ENCODE data around the gene CLEC4F. TPM values are rescaled to one million over a fixed set of nuclear protein-coding genes. Genes with fewer than 3 reads are reported as not detected.

The CLEC4F gene
- total RNA-seq, 1 experiment from 2014 or later: not detected

DNA sequence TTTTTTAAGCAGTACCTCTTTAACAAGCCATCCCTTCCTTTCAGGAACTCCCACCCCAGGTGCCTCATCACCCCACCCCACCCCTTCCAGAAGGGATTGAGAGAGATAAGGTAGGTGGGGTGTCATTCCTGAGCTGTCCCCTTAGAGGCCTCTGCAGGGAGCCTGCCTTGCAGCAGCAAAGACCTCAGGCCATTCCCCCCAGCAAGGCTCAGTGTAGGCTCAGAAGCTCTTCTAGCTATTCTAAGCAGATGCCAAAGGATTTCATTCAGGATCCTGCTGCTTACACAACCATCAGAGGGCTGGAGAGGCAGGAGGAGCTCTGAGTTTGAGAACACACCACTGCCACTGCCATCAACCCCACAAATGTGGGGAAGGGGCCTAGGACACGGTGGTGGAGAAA is 24.1 kb downstream of the CLEC4F start:
- no peak for DNase-seq (ENCODE audit: low read depth)
- in situ Hi-C loops (cut with HindIII; ENCODE audit: low pct_unique_long_range_greater_than_20kb, low sequenced_read_pairs): no loop called here

DNA sequence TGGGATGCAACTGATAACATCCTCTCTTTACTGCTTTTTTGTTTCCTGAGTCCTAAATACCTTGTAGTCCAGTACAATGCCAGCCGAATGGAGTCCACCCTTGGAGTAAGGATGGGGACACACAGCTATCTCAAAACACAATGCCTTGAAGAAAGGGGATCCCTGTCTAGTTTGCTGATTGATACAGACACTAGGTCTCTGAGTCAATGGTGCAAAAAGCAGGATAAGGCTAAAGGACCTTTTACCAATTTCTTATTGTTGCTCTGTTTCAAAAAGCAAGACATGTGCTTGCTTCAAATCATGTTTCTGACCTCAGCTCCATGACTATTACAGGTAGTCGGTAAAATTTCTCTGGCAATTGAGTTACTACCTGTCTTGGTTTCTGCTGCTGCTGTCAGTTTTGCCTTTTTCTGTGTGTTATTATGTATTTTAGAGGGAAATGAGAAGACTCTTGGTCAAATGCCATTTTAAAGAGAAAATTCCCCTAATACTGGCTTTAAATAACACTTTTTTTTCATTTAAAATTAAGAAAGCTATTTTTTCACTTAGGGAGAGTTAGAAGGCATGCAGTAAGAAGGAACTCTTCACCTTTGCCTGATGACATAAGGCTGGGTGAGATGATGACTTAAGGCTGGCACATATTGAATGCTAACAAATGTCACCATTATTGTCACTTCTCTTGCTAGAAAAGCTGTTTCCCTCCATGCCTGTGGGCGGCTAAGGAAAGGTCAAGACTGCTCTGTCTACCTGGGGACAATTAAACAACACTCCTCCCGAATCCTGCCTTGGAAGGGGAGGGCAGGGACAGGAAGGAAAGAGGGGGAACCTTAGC is 25.0 kb downstream of the CLEC4F start:
- in situ Hi-C loops (cut with HindIII; ENCODE audit: low pct_unique_long_range_greater_than_20kb, low sequenced_read_pairs): no loop called here
- no peak for DNase-seq (ENCODE audit: low read depth)

DNA sequence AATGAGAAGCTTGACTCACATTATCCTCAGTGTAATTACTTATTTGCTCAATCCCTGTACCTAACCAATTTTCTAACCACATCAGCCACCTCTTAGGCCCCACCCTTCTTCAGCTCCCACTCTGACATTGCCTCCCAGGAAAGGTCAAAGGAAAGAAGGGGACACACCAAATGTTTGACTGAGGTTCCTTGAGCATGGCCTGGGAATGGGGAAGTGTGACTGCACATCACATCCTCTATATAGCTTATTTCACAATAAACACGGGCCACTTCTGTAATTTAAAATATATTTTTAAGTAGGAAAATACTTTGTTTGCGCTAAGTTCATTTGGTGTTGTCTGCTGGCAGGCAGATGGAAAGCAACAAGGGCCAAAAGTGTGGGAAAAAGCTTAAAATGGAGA is 26.9 kb downstream of the CLEC4F start:
- in situ Hi-C loops (cut with HindIII; ENCODE audit: low pct_unique_long_range_greater_than_20kb, low sequenced_read_pairs): no loop called here
- no peak for DNase-seq (ENCODE audit: low read depth)

DNA sequence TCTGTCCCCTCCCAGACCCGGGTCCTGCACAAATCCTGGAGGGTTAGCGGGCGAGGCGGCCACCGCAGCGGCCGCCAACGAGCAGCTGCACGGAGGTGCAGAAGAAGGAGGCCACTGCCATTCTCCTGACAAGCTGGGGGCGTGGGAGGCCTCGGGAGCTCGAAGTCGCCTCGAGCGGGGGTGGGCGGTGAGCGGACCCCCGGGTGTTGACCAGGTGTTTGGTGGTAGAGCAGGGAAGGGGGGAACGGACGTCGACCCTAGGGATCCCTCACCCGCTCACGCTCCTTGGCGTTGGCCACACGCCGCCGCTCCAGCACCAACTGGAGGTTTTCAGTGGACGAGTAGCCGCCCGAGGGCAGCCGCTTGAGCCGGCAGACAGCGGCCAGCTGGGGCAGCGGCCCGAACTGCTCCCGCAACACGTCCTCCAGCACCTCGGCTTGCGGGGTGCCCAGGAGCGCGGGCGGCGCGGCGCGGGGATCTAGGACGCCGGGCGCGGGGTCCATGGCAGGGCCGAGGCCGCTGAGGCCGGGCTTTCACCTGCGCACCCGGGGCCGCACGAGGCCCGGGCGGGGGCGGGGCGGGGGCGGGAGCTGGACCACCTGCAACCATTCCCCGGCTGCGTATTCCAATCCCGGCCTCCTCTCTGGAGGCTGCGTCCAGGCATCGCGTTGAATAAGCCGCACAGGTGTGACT is 30.1 kb downstream of the CLEC4F start, which contains the start of gene FIGLA:
FIGLA (minus strand) TSS at position 508 of the 693 bp plus-strand sequence; CDS start at position 503, 5 bp downstream.
- in situ Hi-C loops (cut with HindIII; ENCODE audit: low pct_unique_long_range_greater_than_20kb, low sequenced_read_pairs): no loop called here
- DNase-seq (ENCODE audit: low read depth): no peak

- in situ Hi-C loops (cut with HindIII; ENCODE audit: low pct_unique_long_range_greater_than_20kb, low sequenced_read_pairs): no loop called here
- no peak for DNase-seq (ENCODE audit: low read depth)
Observed at GRCh38 chr2:70789304-70790135, 30.9 kb downstream of the CLEC4F start.

DNA sequence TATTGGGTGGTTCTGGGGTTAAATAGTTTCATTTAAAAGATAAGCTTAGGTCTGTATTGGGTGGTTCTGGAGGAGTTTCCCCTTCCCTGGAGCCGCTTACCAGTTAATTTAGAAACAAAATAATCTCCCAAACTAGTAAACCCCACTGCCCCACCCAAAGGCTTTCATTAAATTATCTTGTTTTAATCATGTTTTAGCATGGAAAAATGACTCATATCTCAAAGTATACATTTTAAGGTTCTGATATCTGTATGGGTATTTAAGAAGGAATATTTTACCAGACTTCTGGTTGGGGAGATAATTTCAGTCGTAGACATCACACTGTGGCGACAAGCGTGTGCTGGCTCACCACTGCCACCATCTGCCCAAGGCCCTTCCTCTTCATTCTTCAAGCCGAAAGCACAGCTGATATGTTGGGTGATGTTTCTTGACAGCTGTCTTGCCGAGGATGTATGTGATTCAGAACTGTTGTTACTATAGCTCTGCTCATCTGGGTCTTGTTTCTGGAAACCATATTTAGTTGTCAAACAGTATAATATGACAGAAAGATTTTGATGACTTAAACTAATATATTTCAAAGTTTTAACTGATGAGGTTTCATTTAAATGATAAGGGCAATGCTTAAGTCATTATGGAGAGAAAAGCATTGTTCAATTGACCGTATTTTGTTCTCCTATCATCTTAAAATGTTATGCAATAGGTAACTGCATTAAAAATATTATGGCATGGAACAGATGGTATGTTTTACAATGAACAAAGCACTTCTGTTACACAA is 35.1 kb downstream of the CLEC4F start:
- in situ Hi-C loops (cut with HindIII; ENCODE audit: low pct_unique_long_range_greater_than_20kb, low sequenced_read_pairs): no loop called here
- peak; percentile 25 for DNase-seq (ENCODE audit: low read depth)

DNA sequence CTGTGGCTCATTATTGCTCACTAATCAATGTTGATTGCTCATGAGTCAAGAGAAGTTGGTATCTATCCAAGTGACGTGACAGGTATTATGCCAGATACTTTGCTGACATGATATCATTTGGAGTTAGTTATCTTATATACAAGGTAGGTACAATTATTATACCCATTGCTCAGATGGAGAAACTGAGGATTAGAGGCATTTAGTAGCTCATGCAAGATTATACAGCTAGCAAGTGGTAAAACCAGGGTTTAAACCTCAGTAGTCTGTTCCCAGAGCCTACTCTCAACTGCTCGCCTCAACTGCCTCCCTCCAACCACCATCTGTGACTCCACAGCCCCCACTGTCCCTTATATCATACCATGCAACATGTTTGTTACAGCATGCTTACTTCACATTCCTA is 36.1 kb downstream of the CLEC4F start:
- DNase-seq (ENCODE audit: low read depth): no peak
- in situ Hi-C loops (cut with HindIII; ENCODE audit: low pct_unique_long_range_greater_than_20kb, low sequenced_read_pairs): no loop called here

DNA sequence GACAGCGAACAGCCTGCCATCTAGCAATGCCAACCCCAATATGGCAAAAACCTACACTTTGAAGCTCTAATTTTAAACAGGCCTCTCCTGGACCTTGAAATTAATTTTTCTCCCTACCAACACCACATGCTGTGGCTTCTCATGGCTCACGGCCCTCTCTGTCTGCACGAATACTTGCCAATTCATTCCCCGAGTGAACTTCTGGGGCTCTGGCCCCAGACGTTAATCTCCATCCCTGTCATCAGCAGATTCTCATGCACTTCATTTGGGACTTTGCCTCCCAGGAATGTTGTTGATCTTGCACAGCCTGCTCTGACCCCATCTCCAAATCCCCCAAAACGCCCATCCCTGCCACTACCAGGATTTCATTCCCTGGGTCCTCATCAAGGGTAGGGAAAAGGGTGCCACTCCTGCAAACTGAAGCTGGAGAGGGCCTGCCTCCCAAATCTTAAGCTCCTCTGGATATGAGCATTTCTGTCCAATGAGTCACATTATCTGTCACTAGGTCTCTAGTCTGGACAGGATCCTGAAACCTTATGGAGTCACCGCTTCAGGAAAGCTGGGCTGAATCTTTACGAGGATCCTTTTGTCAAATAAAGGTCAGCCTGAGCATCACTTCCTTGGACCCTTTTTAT is 40.4 kb downstream of the CLEC4F start:
- in situ Hi-C loops (cut with HindIII; ENCODE audit: low pct_unique_long_range_greater_than_20kb, low sequenced_read_pairs): no loop called here
- no peak for DNase-seq (ENCODE audit: low read depth)

DNA sequence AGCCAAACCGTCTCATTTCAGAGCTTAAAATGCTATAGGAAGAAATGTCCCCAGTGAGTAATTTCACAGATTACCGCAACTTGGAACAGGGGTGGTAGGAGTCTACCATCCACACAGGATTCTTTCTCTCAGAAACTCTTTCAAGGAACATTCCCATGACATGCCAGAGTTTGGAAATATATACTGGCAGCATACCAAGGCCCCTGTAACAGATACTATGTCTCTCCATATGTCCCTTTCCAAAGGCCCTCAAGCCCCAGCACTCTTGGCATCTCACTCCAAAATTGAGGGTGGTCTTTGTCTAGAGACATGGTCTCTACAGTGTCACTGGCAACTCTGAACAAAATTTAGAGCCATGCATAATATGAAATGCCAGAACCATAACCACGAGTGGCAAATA is 40.9 kb downstream of the CLEC4F start:
- DNase-seq (ENCODE audit: low read depth): no peak
- in situ Hi-C loops (cut with HindIII; ENCODE audit: low pct_unique_long_range_greater_than_20kb, low sequenced_read_pairs): no loop called here

- in situ Hi-C loops (cut with HindIII; ENCODE audit: low pct_unique_long_range_greater_than_20kb, low sequenced_read_pairs): no loop called here
- no peak for DNase-seq (ENCODE audit: low read depth)
Observed at GRCh38 chr2:70778676-70779075, 41.7 kb downstream of the CLEC4F start.

- DNase-seq (ENCODE audit: low read depth): peak; percentile 36
- in situ Hi-C loops (cut with HindIII; ENCODE audit: low pct_unique_long_range_greater_than_20kb, low sequenced_read_pairs): no loop called here
Observed at GRCh38 chr2:70777450-70777849, 42.9 kb downstream of the CLEC4F start.

- no peak for DNase-seq (ENCODE audit: low read depth)
- in situ Hi-C loops (cut with HindIII; ENCODE audit: low pct_unique_long_range_greater_than_20kb, low sequenced_read_pairs): no loop called here
Observed at GRCh38 chr2:70776266-70776665, 44.1 kb downstream of the CLEC4F start.

GRCh38 chr2:70775141-70775540 is 45.3 kb downstream of the CLEC4F start:
- in situ Hi-C loops (cut with HindIII; ENCODE audit: low pct_unique_long_range_greater_than_20kb, low sequenced_read_pairs): no loop called here
- no peak for DNase-seq (ENCODE audit: low read depth)

GRCh38 chr2:70772486-70773155 is 47.8 kb downstream of the CLEC4F start:
- in situ Hi-C loops (cut with HindIII; ENCODE audit: low pct_unique_long_range_greater_than_20kb, low sequenced_read_pairs): no loop called here
- DNase-seq (ENCODE audit: low read depth): no peak

GRCh38 chr2:70771446-70771845 is 49.0 kb downstream of the CLEC4F start:
- in situ Hi-C loops (cut with HindIII; ENCODE audit: low pct_unique_long_range_greater_than_20kb, low sequenced_read_pairs): no loop called here
- DNase-seq (ENCODE audit: low read depth): no peak

DNA sequence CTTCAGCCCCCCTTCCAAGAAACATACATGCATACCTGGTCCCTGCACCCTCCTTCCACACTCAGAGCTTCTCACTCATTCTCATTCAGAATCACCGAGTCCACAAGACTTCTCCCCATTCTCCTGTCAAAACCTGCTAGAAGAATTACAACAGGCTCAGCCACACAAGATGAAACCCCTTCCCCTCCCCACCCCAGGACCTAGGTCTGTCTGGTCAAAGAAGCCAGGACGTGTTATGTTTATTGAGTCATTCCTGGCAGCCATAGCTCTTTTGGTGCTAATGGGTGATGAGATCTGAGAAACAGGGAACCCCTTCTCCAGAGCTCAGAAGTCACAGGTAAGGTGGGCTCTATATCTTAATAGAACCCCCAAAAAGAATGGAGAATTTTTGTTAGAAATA is 50.9 kb downstream of the CLEC4F start:
- in situ Hi-C loops (cut with HindIII; ENCODE audit: low pct_unique_long_range_greater_than_20kb, low sequenced_read_pairs): no loop called here
- DNase-seq (ENCODE audit: low read depth): no peak

DNA sequence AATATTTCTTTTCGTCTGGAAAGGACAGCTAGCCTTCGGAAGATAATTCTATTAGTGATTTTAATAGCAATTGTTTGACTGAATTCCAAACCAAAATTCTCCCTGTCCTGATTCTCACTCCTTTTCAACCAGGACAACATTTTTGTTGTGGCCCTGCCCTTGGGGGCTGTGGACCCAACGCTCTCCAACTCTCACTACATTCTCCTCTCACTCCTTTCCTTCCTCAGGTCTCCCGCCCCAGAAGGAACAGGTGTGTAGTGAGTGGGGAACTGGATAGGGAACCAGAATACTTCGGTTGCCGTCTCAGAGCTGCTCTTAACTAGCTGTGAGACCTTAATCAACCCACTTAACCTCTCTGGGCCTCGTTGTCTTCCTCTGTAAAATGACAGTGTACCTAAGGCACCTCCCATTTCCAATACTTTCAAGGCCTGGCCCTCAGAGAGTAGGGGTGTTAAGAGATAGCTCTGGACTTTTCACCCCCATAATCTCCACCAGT is 51.8 kb downstream of the CLEC4F start:
- DNase-seq (ENCODE audit: low read depth): no peak
- in situ Hi-C loops (cut with HindIII; ENCODE audit: low pct_unique_long_range_greater_than_20kb, low sequenced_read_pairs): no loop called here
